HG02610 (cell line): ENCODE results near the gene MPHOSPH9.

Experiments
- ATAC-seq: cut with Tn5 transposase; IDR thresholded peaks from one replicate; pipeline ENCODE4 v1.9.1; 2021; ENCODE audit warnings: mild to moderate bottlenecking, moderate library complexity; ENCODE audit not compliant: unreplicated experiment

MPHOSPH9 gene

GRCh38 chr12:123131291-123131832, 101.6 kb downstream of the MPHOSPH9 start:
- ATAC-seq = no peak

GRCh38 chr12:123129621-123130020, 103.3 kb downstream of the MPHOSPH9 start:
- ATAC-seq = no peak

- ATAC-seq = no peak
These were observed 105.8 kb downstream of the MPHOSPH9 start for GRCh38 chr12:123127182-123127495.

GRCh38 chr12:123126294-123127181, 106.4 kb downstream of the MPHOSPH9 start:
- ATAC-seq = no peak

- no peak for ATAC-seq
These were observed 110.3 kb downstream of the MPHOSPH9 start for GRCh38 chr12:123122626-123123025.

- ATAC-seq = no peak
These were observed 111.3 kb downstream of the MPHOSPH9 start for GRCh38 chr12:123121670-123122069.

GRCh38 chr12:123120452-123121166, 112.3 kb downstream of the MPHOSPH9 start:
- peak; percentile 26 for ATAC-seq

- peak; percentile 86 for ATAC-seq
These were observed 113.1 kb downstream of the MPHOSPH9 start for GRCh38 chr12:123119808-123120207.

GRCh38 chr12:123118497-123118896, 114.4 kb downstream of the MPHOSPH9 start:
- no peak for ATAC-seq

GRCh38 chr12:123115409-123116121, 117.4 kb downstream of the MPHOSPH9 start:
- no peak for ATAC-seq

GRCh38 chr12:123114304-123115083, 118.4 kb downstream of the MPHOSPH9 start:
- ATAC-seq = no peak

- no peak for ATAC-seq
These were observed 119.9 kb downstream of the MPHOSPH9 start for GRCh38 chr12:123113026-123113425.

- no peak for ATAC-seq
These were observed 121.3 kb downstream of the MPHOSPH9 start for GRCh38 chr12:123111498-123112165.

- ATAC-seq = no peak
These were observed 123.6 kb downstream of the MPHOSPH9 start for GRCh38 chr12:123109319-123109772.

- no peak for ATAC-seq
These were observed 124.3 kb downstream of the MPHOSPH9 start for GRCh38 chr12:123108682-123109066.

- ATAC-seq = no peak
These were observed 124.8 kb downstream of the MPHOSPH9 start for GRCh38 chr12:123107926-123108681.

GRCh38 chr12:123106640-123107359, 126.1 kb downstream of the MPHOSPH9 start:
- no peak for ATAC-seq

GRCh38 chr12:123105211-123105826, 127.6 kb downstream of the MPHOSPH9 start:
- ATAC-seq = no peak
